ENCODE results near the gene BACH1. TPM values are rescaled to one million over a fixed set of nuclear protein-coding genes. Genes with fewer than 3 reads are reported as not detected.

The BACH1 gene
- total RNA-seq, 1 experiment from 2014 or later = 65.2 TPM

- ChIA-PET POLR2A (no interaction called here), CTCF (no interaction called here)
- Mint-ChIP-seq H3K4me3 (ENCODE audit: unreplicated experiment) (no peak overlapping the region), H3K36me3 (ENCODE audit: insufficient read depth, unreplicated experiment) (peaks cover 3% of the 10 kb centered on the region), H3K27ac (ENCODE audit: unreplicated experiment) (no peak overlapping the region), H3K9me3 (ENCODE audit: unreplicated experiment) (peaks cover 7% of the 10 kb centered on the region), H3K27me3 (ENCODE audit: insufficient read depth, unreplicated experiment) (no peaks in the 10 kb centered on the region), H3K4me1 (ENCODE audit: low read depth, unreplicated experiment) (peaks cover 36% of the 10 kb centered on the region)
- BruUV-seq (replicated peaks) = no TSS peak
- 0 out of 2 replicates have a peak, but pooled peaks cover 4% of the 10 kb centered on the region for H3K4me1 ChIP-seq
- H3K36me3 ChIP-seq (ENCODE audit: control insufficient read depth, insufficient read depth, low read length) = no peaks in the 10 kb centered on the region; the same call in 1 of the 2 replicates
- no peaks in the 10 kb centered on the region for H3K27me3 ChIP-seq (replicated peaks; ENCODE audit: control insufficient read depth, insufficient read depth, low read length)
- intact Hi-C loops (cut with micrococcal nuclease; ENCODE audit: unreplicated experiment) = no loop called here
- H3K4me3 ChIP-seq (ENCODE audit: low read depth, low read length) = no peak overlapping the region
- no peak for DNase-seq
- TF ChIP-seq CTCF (IDR thresholded peaks at IDR 0.05; ENCODE audit: insufficient read depth in 1 of 2, low read depth in 1 of 2, low read length in 1 of 2, severe bottlenecking in 1 of 2, unreplicated experiment in 1 of 2) = no peak
- H3K9me3 ChIP-seq = no peaks in the 10 kb centered on the region
These were observed 17.5 kb downstream of the BACH1 start for GRCh38 chr21:29316029-29316742.

GRCh38 chr21:29316806-29317205 lies 18.1 kb downstream of the BACH1 start:
- Histone ChIP-seq H3K36me3 (ENCODE audit: control insufficient read depth, insufficient read depth, low read length) (peaks cover under 1% of the 10 kb centered on the region), H3K27me3 (replicated peaks; ENCODE audit: control insufficient read depth, insufficient read depth, low read length) (no peaks in the 10 kb centered on the region), H3K9me3 (no peaks in the 10 kb centered on the region), H3K4me1 (0 out of 2 replicates have a peak, but pooled peaks cover 4% of the 10 kb centered on the region), H3K4me3 (ENCODE audit: low read depth, low read length) (no peak overlapping the region)
- H3K36me3 Mint-ChIP-seq (ENCODE audit: insufficient read depth, unreplicated experiment) = peaks cover 9% of the 10 kb centered on the region
- H3K27ac Mint-ChIP-seq (ENCODE audit: unreplicated experiment) = no peak overlapping the region
- no peaks in the 10 kb centered on the region for H3K27me3 Mint-ChIP-seq (ENCODE audit: insufficient read depth, unreplicated experiment)
- no peak for TF ChIP-seq CTCF (IDR thresholded peaks at IDR 0.05; ENCODE audit: insufficient read depth in 1 of 2, low read depth in 1 of 2, low read length in 1 of 2, severe bottlenecking in 1 of 2, unreplicated experiment in 1 of 2)
- peaks cover 6% of the 10 kb centered on the region for H3K9me3 Mint-ChIP-seq (ENCODE audit: unreplicated experiment)
- no peak overlapping the region for H3K4me3 Mint-ChIP-seq (ENCODE audit: unreplicated experiment)
- BruUV-seq (replicated peaks) = no TSS peak
- ChIA-PET POLR2A (no interaction called here), CTCF (no interaction called here)
- intact Hi-C loops (cut with micrococcal nuclease; ENCODE audit: unreplicated experiment) = no loop called here
- DNase-seq = no peak
- peaks cover 33% of the 10 kb centered on the region for H3K4me1 Mint-ChIP-seq (ENCODE audit: low read depth, unreplicated experiment)

GRCh38 chr21:29318354-29318753 lies 19.6 kb downstream of the BACH1 start:
- no peak for DNase-seq
- no peak for TF ChIP-seq CTCF (IDR thresholded peaks at IDR 0.05; ENCODE audit: insufficient read depth in 1 of 2, low read depth in 1 of 2, low read length in 1 of 2, severe bottlenecking in 1 of 2, unreplicated experiment in 1 of 2)
- BruUV-seq (replicated peaks) = no TSS peak
- Mint-ChIP-seq H3K27ac (ENCODE audit: unreplicated experiment) (no peak overlapping the region), H3K4me3 (ENCODE audit: unreplicated experiment) (no peak overlapping the region), H3K36me3 (ENCODE audit: insufficient read depth, unreplicated experiment) (peaks cover 17% of the 10 kb centered on the region), H3K9me3 (ENCODE audit: unreplicated experiment) (no peaks in the 10 kb centered on the region), H3K4me1 (ENCODE audit: low read depth, unreplicated experiment) (peaks cover 25% of the 10 kb centered on the region), H3K27me3 (ENCODE audit: insufficient read depth, unreplicated experiment) (no peaks in the 10 kb centered on the region)
- ChIA-PET POLR2A (no interaction called here), CTCF (no interaction called here)
- Histone ChIP-seq H3K36me3 (ENCODE audit: control insufficient read depth, insufficient read depth, low read length) (peaks cover 2% of the 10 kb centered on the region), H3K27me3 (replicated peaks; ENCODE audit: control insufficient read depth, insufficient read depth, low read length) (no peaks in the 10 kb centered on the region), H3K4me1 (0 out of 2 replicates have a peak, but pooled peaks cover 4% of the 10 kb centered on the region), H3K4me3 (ENCODE audit: low read depth, low read length) (no peak overlapping the region), H3K9me3 (no peaks in the 10 kb centered on the region)
- intact Hi-C loops (cut with micrococcal nuclease; ENCODE audit: unreplicated experiment) = no loop called here
